OCI-LY3 (cell line): Measurements from ENCODE around the gene IGDCC3.

Experiments used
- H2AFZ ChIP-seq: fragments of 200-600, 300-600 bp; shearing (Covaris generic); 2 replicates; pipeline ENCODE4 v1.6.0; 2014; ENCODE audit warnings: antibody characterized with exemption, low read depth, low read length
- H3K27ac ChIP-seq: fragments of 200-600, 300-600 bp; sonication (generic); 2 replicates; pipeline ENCODE4 v1.5.1; 2014; ENCODE audit warnings: mild to moderate bottlenecking, low read length, moderate library complexity, mixed read lengths
- H3K27me3 ChIP-seq: fragments of 200-600, 300-600 bp; sonication (generic); 2 replicates; pipeline ENCODE4 v1.6.1; 2014; ENCODE audit warnings: low read depth, low read length, mixed read lengths
- H3K36me3 ChIP-seq: fragments of 200-600, 300-600 bp; sonication (generic); replicated peaks from 2 replicates; pipeline ENCODE3; 2014; ENCODE audit warnings: low read depth, low read length, mixed read lengths
- H3K4me1 ChIP-seq: fragments of 300-600, 200-600 bp; sonication (generic); 2 replicates; pipeline ENCODE4 v1.6.1; 2014; ENCODE audit warnings: low read length, mixed read lengths
- H3K4me2 ChIP-seq: fragments of 200-600, 300-600 bp; sonication (generic); 2 replicates; pipeline ENCODE4 v1.6.1; 2014; ENCODE audit warnings: low read length, mixed read lengths
- H3K4me3 ChIP-seq: fragments of 300-600, 200-600 bp; sonication (generic); 2 replicates; pipeline ENCODE4 v1.5.1; 2014; ENCODE audit warnings: antibody characterized with exemption, mild to moderate bottlenecking, low read length, moderate library complexity
- H3K79me2 ChIP-seq: fragments of 300-600, 200-600 bp; shearing (Covaris generic); 2 replicates; pipeline ENCODE4 v1.6.1; 2014; ENCODE audit warnings: mild to moderate bottlenecking, low read length, mixed read lengths
- H3K9ac ChIP-seq: fragments of 300-600, 200-600 bp; shearing (Covaris generic); 2 replicates; pipeline ENCODE4 v1.6.0; 2014; ENCODE audit warnings: mild to moderate bottlenecking, low read length, moderate library complexity
- H3K9me3 ChIP-seq: fragments of 200-600, 300-600 bp; shearing (Covaris generic); 2 replicates; pipeline ENCODE4 v1.6.1; 2014; ENCODE audit warnings: low read length, mixed read lengths; ENCODE audit not compliant: insufficient read depth
- H4K20me1 ChIP-seq: fragments of 200-600, 300-600 bp; sonication (generic); 2 replicates; pipeline ENCODE4 v1.6.1; 2016; ENCODE audit warnings: low read length, mixed read lengths; ENCODE audit not compliant: insufficient read depth
- CTCF ChIP-seq: fragments of 200-600, 300-600 bp; sonication (generic); IDR thresholded peaks from 2 replicates; pipeline ENCODE4 v1.5.1; 2014; ENCODE audit warnings: antibody characterized with exemption, low read length, low read depth
- EZH2phosphoT487 ChIP-seq: fragments of 200-600 bp; shearing (Covaris generic); IDR thresholded peaks from 2 replicates; pipeline ENCODE4 v1.6.1; 2018; ENCODE audit warnings: antibody characterized with exemption, mixed run types, low read depth

The IGDCC3 gene

GRCh38 chr15:65344214-65344913 lies 33.4 kb downstream of the IGDCC3 start:
- Histone ChIP-seq H3K4me2 (no peak overlapping the region), H3K79me2 (no peaks in the 10 kb centered on the region), H3K9ac (no peak overlapping the region), H3K4me1 (no peaks in the 10 kb centered on the region), H3K4me3 (no peak overlapping the region), H2AFZ (no peak overlapping the region), H3K36me3 (no peaks in the 10 kb centered on the region), H3K27me3 (peaks cover 3% of the 10 kb centered on the region; the same call in 1 of the 2 replicates), H3K9me3 (no peaks in the 10 kb centered on the region), H4K20me1 (no peaks in the 10 kb centered on the region), H3K27ac (no peak overlapping the region)
- no peak for TF ChIP-seq EZH2phosphoT487
- TF ChIP-seq CTCF, result no peak

GRCh38 chr15:65343374-65343981 lies 34.3 kb downstream of the IGDCC3 start:
- no peak overlapping the region for H2AFZ ChIP-seq
- no peaks in the 10 kb centered on the region for H3K9me3 ChIP-seq
- no peak overlapping the region for H3K9ac ChIP-seq
- TF ChIP-seq EZH2phosphoT487 (no peak), CTCF (no peak)
- H3K4me1 ChIP-seq, result no peaks in the 10 kb centered on the region
- no peak overlapping the region for H3K27ac ChIP-seq
- no peak overlapping the region for H3K4me3 ChIP-seq
- no peak overlapping the region for H3K4me2 ChIP-seq
- H4K20me1 ChIP-seq, result no peaks in the 10 kb centered on the region
- H3K79me2 ChIP-seq, result no peaks in the 10 kb centered on the region
- no peaks in the 10 kb centered on the region for H3K36me3 ChIP-seq
- H3K27me3 ChIP-seq, result peaks cover 8% of the 10 kb centered on the region; the same call in 1 of the 2 replicates

GRCh38 chr15:65342493-65342892 lies 35.3 kb downstream of the IGDCC3 start:
- no peaks in the 10 kb centered on the region for H3K36me3 ChIP-seq
- H3K4me3 ChIP-seq, result no peak overlapping the region
- no peaks in the 10 kb centered on the region for H3K9me3 ChIP-seq
- H3K79me2 ChIP-seq, result no peaks in the 10 kb centered on the region
- H3K27ac ChIP-seq, result no peak overlapping the region
- TF ChIP-seq CTCF, result no peak
- no peak for TF ChIP-seq EZH2phosphoT487
- H3K9ac ChIP-seq, result no peak overlapping the region
- no peaks in the 10 kb centered on the region for H4K20me1 ChIP-seq
- no peak overlapping the region for H3K4me2 ChIP-seq
- no peak overlapping the region for H2AFZ ChIP-seq
- no peaks in the 10 kb centered on the region for H3K4me1 ChIP-seq
- peaks cover 18% of the 10 kb centered on the region for H3K27me3 ChIP-seq

- Histone ChIP-seq H3K36me3 (no peaks in the 10 kb centered on the region), H3K4me3 (no peak overlapping the region), H3K27me3 (peaks cover 40% of the 10 kb centered on the region), H3K27ac (no peak overlapping the region), H4K20me1 (no peaks in the 10 kb centered on the region), H3K9me3 (no peaks in the 10 kb centered on the region), H3K79me2 (no peaks in the 10 kb centered on the region), H3K4me2 (no peak overlapping the region), H3K9ac (no peak overlapping the region), H2AFZ (no peak overlapping the region), H3K4me1 (peaks cover 10% of the 10 kb centered on the region)
- TF ChIP-seq EZH2phosphoT487 (no peak), CTCF (no peak)
These were observed 37.9 kb downstream of the IGDCC3 start for GRCh38 chr15:65339920-65340319.
